HEK293T (cell line): ENCODE data around the gene INSC.

ENCODE experiments used
- FOXA1 ChIP-seq: fragments of 450-650 bp; IDR thresholded peaks from 2 replicates; pipeline ENCODE4 v1.6.1; 2016; ENCODE audit warnings: mild to moderate bottlenecking
- FOXK2 ChIP-seq: fragments of 450-650 bp; IDR thresholded peaks from 2 replicates; pipeline ENCODE4 v1.6.1; 2016; ENCODE audit warnings: mild to moderate bottlenecking
- FOXM1 ChIP-seq: fragments of 450-650 bp; IDR thresholded peaks from 2 replicates; pipeline ENCODE4 v1.6.1; 2017; ENCODE audit warnings: mild to moderate bottlenecking, borderline replicate concordance
- HDGF ChIP-seq: fragments of 450-650 bp; IDR thresholded peaks from 2 replicates; pipeline ENCODE4 v1.6.1; 2017; ENCODE audit warnings: antibody characterized with exemption, borderline replicate concordance
- L3MBTL2 ChIP-seq: fragments of 450-650 bp; conservative IDR thresholded peaks from 2 replicates; pipeline ENCODE4 v1.6.1; 2016; ENCODE audit warnings: mild to moderate bottlenecking
- NFRKB ChIP-seq: fragments of 450-650 bp; IDR thresholded peaks from 2 replicates; pipeline ENCODE4 v1.6.1; 2016; ENCODE audit warnings: mild to moderate bottlenecking, moderate library complexity
- SP1 ChIP-seq: fragments of 450-650 bp; IDR thresholded peaks from 2 replicates; pipeline ENCODE4 v1.6.1; 2017
- SUZ12 ChIP-seq: fragments of 450-650 bp; IDR thresholded peaks from 2 replicates; pipeline ENCODE4 v1.6.1; 2016; ENCODE audit warnings: mild to moderate bottlenecking
- TARDBP ChIP-seq: fragments of 450-650 bp; IDR thresholded peaks from 2 replicates; pipeline ENCODE4 v1.6.1; 2016

DNA sequence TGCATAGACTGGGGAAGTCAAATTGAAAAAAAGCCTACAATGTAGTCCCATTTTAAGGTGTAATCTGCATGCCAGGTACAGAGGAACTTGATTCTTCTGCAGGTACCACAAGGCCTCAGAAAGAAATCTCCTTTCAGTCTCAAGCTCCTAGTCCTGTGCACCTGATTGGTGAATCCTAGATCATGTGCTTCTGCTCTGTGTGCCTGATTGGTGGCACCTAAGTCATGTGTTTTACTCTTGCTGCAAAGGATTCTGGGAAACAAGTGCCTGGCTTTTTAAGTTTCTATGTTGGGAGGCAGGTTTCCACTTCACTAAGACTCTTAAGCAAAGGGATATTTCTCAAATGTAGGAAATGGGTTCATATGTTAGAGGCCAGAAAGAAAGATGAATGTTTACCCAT is 29.1 kb downstream of the INSC start:
- TF ChIP-seq NFRKB (no peak), FOXK2 (no peak), L3MBTL2 (no peak), SUZ12 (no peak), FOXA1 (no peak), TARDBP (no peak), HDGF (no peak), FOXM1 (no peak), SP1 (no peak)
